Activated effector memory CD4-positive, alpha-beta T cell treated with Interleukin-2 at 50 U/mL for 16 hours (primary cell): Measurements from ENCODE around the gene ATP2C2.
"Not testable (repeated sequence)": the region's sequence is repeated elsewhere in the genome, so short reads cannot be mapped to it uniquely, and the experiment has no call there.

ENCODE experiments used
- DNase-seq: peaks from one replicate; pipeline ENCODE4 v3.0.0-alpha.2; 2020

The ATP2C2 gene

GRCh38 chr16:84341528-84342295, 26.6 kb upstream of the ATP2C2 start:
- no peak for DNase-seq

GRCh38 chr16:84343800-84344199, 24.5 kb upstream of the ATP2C2 start:
- DNase-seq: not testable (repeated sequence)

- DNase-seq: no peak
Observed at GRCh38 chr16:84344781-84345180, 23.6 kb upstream of the ATP2C2 start.

GRCh38 chr16:84347161-84347560, 21.2 kb upstream of the ATP2C2 start:
- DNase-seq: no peak

GRCh38 chr16:84348386-84348888, 19.9 kb upstream of the ATP2C2 start:
- no peak for DNase-seq

- DNase-seq: no peak
Observed at GRCh38 chr16:84349862-84350684, 18.3 kb upstream of the ATP2C2 start.

- no peak for DNase-seq
Observed at GRCh38 chr16:84350685-84351400, 17.5 kb upstream of the ATP2C2 start.

GRCh38 chr16:84351630-84352029, 16.7 kb upstream of the ATP2C2 start:
- DNase-seq: no peak

- DNase-seq: no peak
Observed at GRCh38 chr16:84354306-84354705, 14.0 kb upstream of the ATP2C2 start.

GRCh38 chr16:84355149-84355548, 13.2 kb upstream of the ATP2C2 start:
- DNase-seq: no peak

GRCh38 chr16:84356176-84356575, 12.2 kb upstream of the ATP2C2 start:
- no peak for DNase-seq

- DNase-seq: no peak
Observed at GRCh38 chr16:84356591-84357116, 11.7 kb upstream of the ATP2C2 start.

- DNase-seq: no peak
Observed at GRCh38 chr16:84357191-84357651, 11.1 kb upstream of the ATP2C2 start.

- no peak for DNase-seq
Observed at GRCh38 chr16:84358601-84359295, 9.6 kb upstream of the ATP2C2 start.

- DNase-seq: no peak
Observed at GRCh38 chr16:84359326-84359725, 9.0 kb upstream of the ATP2C2 start.

GRCh38 chr16:84360170-84360569, 8.2 kb upstream of the ATP2C2 start:
- peak; percentile 9 for DNase-seq

- no peak for DNase-seq
Observed at GRCh38 chr16:84360748-84361147, 7.6 kb upstream of the ATP2C2 start.

GRCh38 chr16:84361546-84361945, 6.8 kb upstream of the ATP2C2 start:
- no peak for DNase-seq

GRCh38 chr16:84362471-84362941, 5.8 kb upstream of the ATP2C2 start:
- no peak for DNase-seq

- DNase-seq: no peak
Observed at GRCh38 chr16:84366208-84366607, 2.1 kb upstream of the ATP2C2 start.

- no peak for DNase-seq
Observed at GRCh38 chr16:84367297-84367680, 1.0 kb upstream of the ATP2C2 start.

- DNase-seq: no peak
Observed at GRCh38 chr16:84367750-84368307, 509 bp upstream of the ATP2C2 start.
